Fibroblast of upper back skin (primary cell): ENCODE data around the gene SMIM17.
"Not testable (repeated sequence)": the region's sequence is repeated elsewhere in the genome, so short reads cannot be mapped to it uniquely, and the experiment has no call there.

Source experiments
- DNase-seq: peaks from one replicate; pipeline ENCODE4 v3.0.0-alpha.2; 2013

The SMIM17 gene

GRCh38 chr19:56661248-56661647 is 18.3 kb downstream of the SMIM17 start:
- DNase-seq, result no peak

- DNase-seq, result no peak
Observed at GRCh38 chr19:56663931-56664500, 21.1 kb downstream of the SMIM17 start.

GRCh38 chr19:56664511-56664910 is 21.6 kb downstream of the SMIM17 start:
- no peak for DNase-seq

GRCh38 chr19:56667311-56667870 is 24.4 kb downstream of the SMIM17 start:
- DNase-seq, result no peak

GRCh38 chr19:56668676-56669075 is 25.7 kb downstream of the SMIM17 start:
- no peak for DNase-seq

- no peak for DNase-seq
Observed at GRCh38 chr19:56670401-56670960, 27.5 kb downstream of the SMIM17 start.

- DNase-seq, result no peak
Observed at GRCh38 chr19:56670961-56671612, 28.1 kb downstream of the SMIM17 start.

GRCh38 chr19:56671613-56671994 is 28.6 kb downstream of the SMIM17 start, which contains the start of gene ZNF835:
TSS of gene ZNF835 (minus strand) at chr19:56671757. CDS start at chr19:56665198, 6,559 bp downstream.
- DNase-seq, result no peak

GRCh38 chr19:56672610-56673009 is 29.7 kb downstream of the SMIM17 start:
- DNase-seq, result not testable (repeated sequence)

- no peak for DNase-seq
Observed at GRCh38 chr19:56678205-56678604, 35.2 kb downstream of the SMIM17 start.

- no peak for DNase-seq
Observed at GRCh38 chr19:56681702-56682101, 38.7 kb downstream of the SMIM17 start.

- DNase-seq, result no peak
Observed at GRCh38 chr19:56683116-56683515, 40.2 kb downstream of the SMIM17 start.

GRCh38 chr19:56687031-56687430 is 44.1 kb downstream of the SMIM17 start:
- DNase-seq, result no peak

- no peak for DNase-seq
Observed at GRCh38 chr19:56689198-56689597, 46.2 kb downstream of the SMIM17 start.

- DNase-seq, result no peak
Observed at GRCh38 chr19:56690670-56691069, 47.7 kb downstream of the SMIM17 start.

GRCh38 chr19:56692206-56692895 is 49.4 kb downstream of the SMIM17 start:
- no peak for DNase-seq

GRCh38 chr19:56699552-56699951 is 56.6 kb downstream of the SMIM17 start:
- no peak for DNase-seq

- DNase-seq, result no peak
Observed at GRCh38 chr19:56701895-56702294, 58.9 kb downstream of the SMIM17 start.

GRCh38 chr19:56705939-56706338 is 63.0 kb downstream of the SMIM17 start:
- no peak for DNase-seq
